ENCODE data around the gene FLT4. TPM values are rescaled to one million over a fixed set of nuclear protein-coding genes. Genes with fewer than 3 reads are reported as not detected.

The FLT4 gene
- polyA plus RNA-seq, 1 donor from 2014 or later, result 0.04 TPM

GRCh38 chr5:180593446-180594206 is 55.8 kb downstream of the FLT4 start:
- no peak overlapping the region for H3K27ac ChIP-seq (ENCODE audit: low read length)
- peaks cover 38% of the 10 kb centered on the region for H3K27me3 ChIP-seq (ENCODE audit: insufficient read depth, low read depth, low read length)
- H2AFZ ChIP-seq (ENCODE audit: low read depth, low read length), result no peak overlapping the region
- H3K9ac ChIP-seq (ENCODE audit: low read length), result no peak overlapping the region
- no peaks in the 10 kb centered on the region for H3F3A ChIP-seq (ENCODE audit: insufficient read depth, low read length, poor library complexity, severe bottlenecking)
- H3K4me2 ChIP-seq (ENCODE audit: low read length), result no peak overlapping the region
- H3K4me3 ChIP-seq (ENCODE audit: low read length), result no peak overlapping the region
- no peaks in the 10 kb centered on the region for H3K36me3 ChIP-seq (ENCODE audit: insufficient read depth, low read length)
- H3K9me3 ChIP-seq (ENCODE audit: low read length), result no peaks in the 10 kb centered on the region
- no peaks in the 10 kb centered on the region for H4K20me1 ChIP-seq (ENCODE audit: insufficient read depth)
- TF ChIP-seq EZH2 (IDR thresholded peaks at IDR 0.05; ENCODE audit: borderline replicate concordance, insufficient read depth, low read length, poor library complexity, severe bottlenecking), result no peak
- no peaks in the 10 kb centered on the region for H3K79me2 ChIP-seq (replicated peaks; ENCODE audit: insufficient read depth, low read length)
- no peaks in the 10 kb centered on the region for H3K9me2 ChIP-seq (ENCODE audit: insufficient read depth, low read length)

DNA sequence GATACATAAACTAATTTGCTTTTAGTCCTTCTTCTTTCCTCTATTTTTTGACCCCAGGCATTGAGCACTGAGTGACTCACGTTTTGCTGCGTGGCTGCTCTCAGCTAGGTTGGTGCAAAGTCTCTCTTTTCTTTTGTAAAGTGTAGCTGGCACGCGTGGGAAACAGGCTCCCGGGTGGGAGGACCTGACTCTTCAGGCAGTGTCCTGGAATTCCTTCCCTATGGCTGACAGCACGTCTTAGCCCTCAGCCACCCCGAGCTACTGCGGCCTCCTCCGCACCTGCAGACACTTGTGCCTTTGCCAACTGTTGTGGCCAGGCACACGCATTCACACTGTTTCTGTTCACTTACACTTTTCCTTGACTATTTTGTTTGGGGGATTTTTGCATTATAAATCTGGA is 57.2 kb downstream of the FLT4 start:
- no peaks in the 10 kb centered on the region for H4K20me1 ChIP-seq (ENCODE audit: insufficient read depth)
- H2AFZ ChIP-seq (ENCODE audit: low read depth, low read length), result no peak overlapping the region
- no peak for TF ChIP-seq EZH2 (IDR thresholded peaks at IDR 0.05; ENCODE audit: borderline replicate concordance, insufficient read depth, low read length, poor library complexity, severe bottlenecking)
- no peak for TF ChIP-seq CTCF (IDR thresholded peaks at IDR 0.05; ENCODE audit: poor library complexity, severe bottlenecking)
- TF ChIP-seq RAD21 (conservative IDR thresholded peaks at IDR 0.05), result no peak
- TF ChIP-seq SMC3 (conservative IDR thresholded peaks at IDR 0.05; ENCODE audit: poor library complexity), result no peak
- no peak for TF ChIP-seq EP300 (conservative IDR thresholded peaks at IDR 0.05; ENCODE audit: poor library complexity, severe bottlenecking)
- no peak for TF ChIP-seq TAF1 (IDR thresholded peaks at IDR 0.05; ENCODE audit: low read depth)
- TF ChIP-seq MXI1 (conservative IDR thresholded peaks at IDR 0.05; ENCODE audit: poor library complexity, severe bottlenecking), result no peak
- TF ChIP-seq, protein P1, sequence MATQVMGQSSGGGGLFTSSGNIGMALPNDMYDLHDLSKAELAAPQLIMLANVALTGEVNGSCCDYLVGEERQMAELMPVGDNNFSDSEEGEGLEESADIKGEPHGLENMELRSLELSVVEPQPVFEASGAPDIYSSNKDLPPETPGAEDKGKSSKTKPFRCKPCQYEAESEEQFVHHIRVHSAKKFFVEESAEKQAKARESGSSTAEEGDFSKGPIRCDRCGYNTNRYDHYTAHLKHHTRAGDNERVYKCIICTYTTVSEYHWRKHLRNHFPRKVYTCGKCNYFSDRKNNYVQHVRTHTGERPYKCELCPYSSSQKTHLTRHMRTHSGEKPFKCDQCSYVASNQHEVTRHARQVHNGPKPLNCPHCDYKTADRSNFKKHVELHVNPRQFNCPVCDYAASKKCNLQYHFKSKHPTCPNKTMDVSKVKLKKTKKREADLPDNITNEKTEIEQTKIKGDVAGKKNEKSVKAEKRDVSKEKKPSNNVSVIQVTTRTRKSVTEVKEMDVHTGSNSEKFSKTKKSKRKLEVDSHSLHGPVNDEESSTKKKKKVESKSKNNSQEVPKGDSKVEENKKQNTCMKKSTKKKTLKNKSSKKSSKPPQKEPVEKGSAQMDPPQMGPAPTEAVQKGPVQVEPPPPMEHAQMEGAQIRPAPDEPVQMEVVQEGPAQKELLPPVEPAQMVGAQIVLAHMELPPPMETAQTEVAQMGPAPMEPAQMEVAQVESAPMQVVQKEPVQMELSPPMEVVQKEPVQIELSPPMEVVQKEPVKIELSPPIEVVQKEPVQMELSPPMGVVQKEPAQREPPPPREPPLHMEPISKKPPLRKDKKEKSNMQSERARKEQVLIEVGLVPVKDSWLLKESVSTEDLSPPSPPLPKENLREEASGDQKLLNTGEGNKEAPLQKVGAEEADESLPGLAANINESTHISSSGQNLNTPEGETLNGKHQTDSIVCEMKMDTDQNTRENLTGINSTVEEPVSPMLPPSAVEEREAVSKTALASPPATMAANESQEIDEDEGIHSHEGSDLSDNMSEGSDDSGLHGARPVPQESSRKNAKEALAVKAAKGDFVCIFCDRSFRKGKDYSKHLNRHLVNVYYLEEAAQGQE (IDR thresholded peaks at IDR 0.05; ENCODE audit: borderline replicate concordance), result no peak
- TF ChIP-seq POLR2AphosphoS5 (IDR thresholded peaks at IDR 0.05), result no peak
- no peak overlapping the region for H3K4me2 ChIP-seq (ENCODE audit: low read length)
- H3K9ac ChIP-seq (ENCODE audit: low read length), result no peak overlapping the region
- H3K9me2 ChIP-seq (ENCODE audit: insufficient read depth, low read length), result no peaks in the 10 kb centered on the region
- no peaks in the 10 kb centered on the region for H3K79me2 ChIP-seq (replicated peaks; ENCODE audit: insufficient read depth, low read length)
- H3K4me3 ChIP-seq (ENCODE audit: low read length), result no peak overlapping the region
- H3K27ac ChIP-seq (ENCODE audit: low read length), result no peak overlapping the region
- H3K36me3 ChIP-seq (ENCODE audit: insufficient read depth, low read length), result no peaks in the 10 kb centered on the region
- H3K9me3 ChIP-seq (ENCODE audit: low read length), result no peaks in the 10 kb centered on the region
- H3F3A ChIP-seq (ENCODE audit: insufficient read depth, low read length, poor library complexity, severe bottlenecking), result no peaks in the 10 kb centered on the region
- peaks cover 44% of the 10 kb centered on the region for H3K27me3 ChIP-seq (ENCODE audit: insufficient read depth, low read depth, low read length)
